ENCODE data around the gene LENG1. TPM values are rescaled to one million over a fixed set of nuclear protein-coding genes. Genes with fewer than 3 reads are reported as not detected.

Gene LENG1
- polyA plus RNA-seq, 3 donors, result 8.2 to 10.4 (median 8.5) TPM

DNA sequence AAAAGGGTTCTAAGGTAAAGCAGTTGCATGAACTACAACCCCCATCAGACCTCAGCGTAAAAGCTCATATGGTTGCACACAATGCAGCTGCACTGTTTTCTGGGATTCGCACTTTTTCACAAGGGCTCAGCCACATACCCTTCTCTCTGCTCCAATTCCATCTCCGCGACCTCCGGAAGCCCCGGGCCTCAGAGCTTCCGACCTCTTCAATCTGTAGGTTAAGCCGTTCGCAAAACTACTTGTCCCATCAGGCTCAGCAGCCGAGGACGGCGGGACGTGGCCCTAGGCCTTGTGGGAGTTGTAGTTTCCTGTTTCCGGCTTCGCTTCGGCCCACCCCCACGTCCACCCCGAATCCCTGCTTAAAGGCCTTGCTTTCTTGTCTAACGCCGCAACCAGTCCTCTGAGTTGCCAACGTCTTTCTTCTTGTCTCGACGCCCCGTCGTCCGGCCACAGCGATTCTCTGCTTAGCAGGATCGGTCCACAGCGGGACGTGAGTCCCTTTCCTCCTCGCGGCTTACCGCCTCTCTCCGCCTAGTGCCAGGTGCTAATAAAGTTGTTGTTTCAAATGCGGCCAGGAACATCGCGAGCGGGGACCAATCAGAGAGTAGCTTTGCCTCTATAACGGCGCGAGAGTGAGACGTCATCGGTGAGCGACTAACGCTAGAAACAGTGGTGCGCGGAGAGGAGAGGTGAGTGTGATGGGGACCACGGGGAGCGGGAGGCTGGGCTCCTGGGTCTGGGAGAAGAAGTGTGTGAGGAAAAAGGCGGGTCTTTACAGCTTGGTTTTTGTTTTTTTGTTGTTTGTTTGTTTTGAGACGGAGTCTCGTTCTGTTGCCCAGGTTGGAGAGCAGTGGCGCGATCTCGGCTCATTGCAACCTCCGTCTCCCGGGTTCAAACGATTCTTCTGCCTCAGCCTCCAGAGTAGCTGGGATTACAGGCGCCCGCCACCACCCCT, 44.1 kb downstream of the LENG1 start, which contains the start of the genes PRPF31 and TFPT:
PRPF31 (plus strand) TSS at position 646 of the 955 bp plus-strand sequence. CDS start 2,525 bp downstream, outside the sequence.
TFPT (minus strand) TSS at position 549 of the 955 bp plus-strand sequence; CDS start at position 161, 388 bp downstream.
- DNase-seq, result peak; percentile 99

- no peak for DNase-seq
These were observed 45.0 kb downstream of the LENG1 start for GRCh38 chr19:54114340-54115108.

DNA sequence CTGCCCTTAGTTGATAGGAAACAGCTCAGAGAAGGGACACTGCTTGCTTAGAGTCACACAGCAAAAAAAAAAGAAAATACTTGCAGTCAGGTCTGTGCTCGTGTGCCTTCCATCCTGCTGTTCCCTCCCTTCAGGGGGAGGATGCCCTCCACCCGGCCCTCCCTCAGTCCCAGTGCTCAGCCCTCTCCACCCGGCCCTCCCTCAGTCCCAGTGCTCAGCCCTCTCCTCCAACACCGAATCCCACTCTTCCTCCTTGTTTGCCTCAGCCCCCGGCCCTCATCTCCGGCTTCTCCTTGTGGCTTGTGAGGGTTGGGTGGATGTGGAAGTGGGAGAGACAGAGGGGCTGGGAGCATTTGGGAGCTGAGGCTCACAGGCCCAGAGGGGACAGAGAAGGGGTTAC, 49.9 kb downstream of the LENG1 start:
- DNase-seq, result no peak

- no peak for DNase-seq
These were observed 51.0 kb downstream of the LENG1 start for GRCh38 chr19:54108496-54108895.

GRCh38 chr19:54107876-54108490, 51.5 kb downstream of the LENG1 start:
- DNase-seq, result no peak

- no peak for DNase-seq
These were observed 52.8 kb downstream of the LENG1 start for GRCh38 chr19:54106716-54107115.

- DNase-seq, result no peak
These were observed 53.7 kb downstream of the LENG1 start for GRCh38 chr19:54105796-54106195.

Other genes starting within 250 kb of the LENG1 start
- gene CACNG8, start 196.8 kb downstream of the LENG1 start, polyA plus RNA-seq (ENCODE audit: insufficient read length in 3 of 3), result under 1 TPM; 0.19 to 0.49 (median 0.35) TPM
- gene CACNG6, start 168.1 kb downstream of the LENG1 start, polyA plus RNA-seq (ENCODE audit: insufficient read length in 3 of 3), result under 1 TPM; 0.65 to 0.88 (median 0.73) TPM
- gene VSTM1, start 95.8 kb downstream of the LENG1 start, polyA plus RNA-seq (ENCODE audit: insufficient read length in 3 of 3), result under 1 TPM in 1 of 3 donors, not detected in 2; 0.38 TPM
- under 1 TPM; 0.16 to 0.30 (median 0.21) TPM for gene TARM1, start 78.4 kb downstream of the LENG1 start, polyA plus RNA-seq (ENCODE audit: insufficient read length in 3 of 3)
- gene OSCAR, start 58.9 kb downstream of the LENG1 start, polyA plus RNA-seq (ENCODE audit: insufficient read length in 3 of 3), result under 1 TPM; 0.27 to 0.40 (median 0.30) TPM
- 100 to 1,000 TPM; 126 to 157 (median 156) TPM for gene NDUFA3, start 56.9 kb downstream of the LENG1 start, polyA plus RNA-seq (ENCODE audit: insufficient read length in 3 of 3)
- gene TFPT, start 44.1 kb downstream of the LENG1 start, polyA plus RNA-seq (ENCODE audit: insufficient read length in 3 of 3), result 10 to 100 TPM; 18.2 to 22.2 (median 21.9) TPM
- 10 to 100 TPM; 72.8 to 83.6 (median 74.5) TPM for gene PRPF31, start 44.0 kb downstream of the LENG1 start, polyA plus RNA-seq (ENCODE audit: insufficient read length in 3 of 3)
- 10 to 100 TPM; 60.6 to 69.8 (median 69.0) TPM for gene CNOT3, start 22.0 kb downstream of the LENG1 start, polyA plus RNA-seq (ENCODE audit: insufficient read length in 3 of 3)
- 10 to 100 TPM; 33.3 to 38.4 (median 35.7) TPM for gene TMC4, start 13.4 kb upstream of the LENG1 start, polyA plus RNA-seq (ENCODE audit: insufficient read length in 3 of 3)
- gene MBOAT7, start 29.9 kb upstream of the LENG1 start, polyA plus RNA-seq (ENCODE audit: insufficient read length in 3 of 3), result 10 to 100 TPM; 74.1 to 97.8 (median 84.2) TPM
- gene TSEN34, start 31.6 kb upstream of the LENG1 start, polyA plus RNA-seq (ENCODE audit: insufficient read length in 3 of 3), result 10 to 100 TPM; 48.5 to 70.9 (median 67.9) TPM
- gene RPS9, start 41.1 kb upstream of the LENG1 start, polyA plus RNA-seq (ENCODE audit: insufficient read length in 3 of 3), result 1,000 to 10,000 TPM; 1,622 to 1,775 (median 1,767) TPM
- 1 to 10 TPM; 1.6 to 2.4 (median 1.6) TPM for gene LILRB3, start 63.3 kb upstream of the LENG1 start, polyA plus RNA-seq (ENCODE audit: insufficient read length in 3 of 3)
- gene LILRA6, start 83.1 kb upstream of the LENG1 start, polyA plus RNA-seq (ENCODE audit: insufficient read length in 3 of 3), result under 1 TPM; 0.34 to 0.70 (median 0.53) TPM
- gene LILRB5, start 97.6 kb upstream of the LENG1 start, polyA plus RNA-seq (ENCODE audit: insufficient read length in 3 of 3), result 1 to 10 TPM; 1.7 to 2.2 (median 2.1) TPM
- 1 to 10 TPM in 2 of 3 donors, under 1 TPM in 1; 0.95 to 1.2 (median 1.0) TPM for gene LILRB2, start 121.4 kb upstream of the LENG1 start, polyA plus RNA-seq (ENCODE audit: insufficient read length in 3 of 3)
- gene LILRA5, start 153.4 kb upstream of the LENG1 start, polyA plus RNA-seq (ENCODE audit: insufficient read length in 3 of 3), result under 1 TPM; 0.33 to 0.38 (median 0.37) TPM
- gene LILRA4, start 179.4 kb upstream of the LENG1 start, polyA plus RNA-seq (ENCODE audit: insufficient read length in 3 of 3), result under 1 TPM in 1 of 3 donors, not detected in 2; 0.07 TPM
- gene LAIR1, start 205.2 kb upstream of the LENG1 start, polyA plus RNA-seq (ENCODE audit: insufficient read length in 3 of 3), result 1 to 10 TPM; 3.6 to 7.3 (median 4.3) TPM